ENCODE data around the gene POU2F1.

POU2F1 gene

DNA sequence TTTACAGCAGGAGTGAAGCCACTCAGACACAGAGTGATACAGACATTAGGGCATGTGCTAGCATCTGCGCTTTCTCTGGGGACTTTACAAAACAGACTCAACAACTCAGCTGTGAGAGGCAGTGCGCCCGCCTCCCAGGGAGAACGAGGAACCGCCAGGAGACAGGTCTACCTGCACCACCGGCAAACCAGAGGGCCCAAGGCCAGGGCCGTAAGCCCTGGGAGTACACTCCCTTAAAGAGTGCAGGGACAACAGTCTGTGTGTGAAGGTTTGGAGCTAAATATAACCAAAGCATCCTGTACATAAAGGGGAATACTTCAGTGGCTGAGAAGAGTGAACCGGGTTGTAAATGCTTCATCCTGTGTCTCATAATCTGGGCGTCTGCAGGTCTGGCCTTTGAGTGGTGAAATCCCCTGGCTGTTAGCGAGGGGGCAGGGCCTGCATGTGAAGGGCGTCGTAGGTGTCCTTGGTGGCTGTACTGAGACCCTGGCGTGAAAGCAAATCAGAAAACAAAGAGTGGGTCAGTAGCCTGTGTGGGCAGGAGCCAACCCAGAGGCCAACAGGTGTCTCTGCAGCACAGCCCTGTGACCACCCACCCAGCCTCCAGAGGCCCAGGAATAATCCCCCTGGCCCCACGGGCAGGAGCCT lies 210.7 kb downstream of the POU2F1 start:
- TF ChIP-seq, protein P1, sequence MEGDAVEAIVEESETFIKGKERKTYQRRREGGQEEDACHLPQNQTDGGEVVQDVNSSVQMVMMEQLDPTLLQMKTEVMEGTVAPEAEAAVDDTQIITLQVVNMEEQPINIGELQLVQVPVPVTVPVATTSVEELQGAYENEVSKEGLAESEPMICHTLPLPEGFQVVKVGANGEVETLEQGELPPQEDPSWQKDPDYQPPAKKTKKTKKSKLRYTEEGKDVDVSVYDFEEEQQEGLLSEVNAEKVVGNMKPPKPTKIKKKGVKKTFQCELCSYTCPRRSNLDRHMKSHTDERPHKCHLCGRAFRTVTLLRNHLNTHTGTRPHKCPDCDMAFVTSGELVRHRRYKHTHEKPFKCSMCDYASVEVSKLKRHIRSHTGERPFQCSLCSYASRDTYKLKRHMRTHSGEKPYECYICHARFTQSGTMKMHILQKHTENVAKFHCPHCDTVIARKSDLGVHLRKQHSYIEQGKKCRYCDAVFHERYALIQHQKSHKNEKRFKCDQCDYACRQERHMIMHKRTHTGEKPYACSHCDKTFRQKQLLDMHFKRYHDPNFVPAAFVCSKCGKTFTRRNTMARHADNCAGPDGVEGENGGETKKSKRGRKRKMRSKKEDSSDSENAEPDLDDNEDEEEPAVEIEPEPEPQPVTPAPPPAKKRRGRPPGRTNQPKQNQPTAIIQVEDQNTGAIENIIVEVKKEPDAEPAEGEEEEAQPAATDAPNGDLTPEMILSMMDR (conservative IDR thresholded peaks at IDR 0.05), result no peak
- no peak overlapping the region for H3K27ac ChIP-seq

DNA sequence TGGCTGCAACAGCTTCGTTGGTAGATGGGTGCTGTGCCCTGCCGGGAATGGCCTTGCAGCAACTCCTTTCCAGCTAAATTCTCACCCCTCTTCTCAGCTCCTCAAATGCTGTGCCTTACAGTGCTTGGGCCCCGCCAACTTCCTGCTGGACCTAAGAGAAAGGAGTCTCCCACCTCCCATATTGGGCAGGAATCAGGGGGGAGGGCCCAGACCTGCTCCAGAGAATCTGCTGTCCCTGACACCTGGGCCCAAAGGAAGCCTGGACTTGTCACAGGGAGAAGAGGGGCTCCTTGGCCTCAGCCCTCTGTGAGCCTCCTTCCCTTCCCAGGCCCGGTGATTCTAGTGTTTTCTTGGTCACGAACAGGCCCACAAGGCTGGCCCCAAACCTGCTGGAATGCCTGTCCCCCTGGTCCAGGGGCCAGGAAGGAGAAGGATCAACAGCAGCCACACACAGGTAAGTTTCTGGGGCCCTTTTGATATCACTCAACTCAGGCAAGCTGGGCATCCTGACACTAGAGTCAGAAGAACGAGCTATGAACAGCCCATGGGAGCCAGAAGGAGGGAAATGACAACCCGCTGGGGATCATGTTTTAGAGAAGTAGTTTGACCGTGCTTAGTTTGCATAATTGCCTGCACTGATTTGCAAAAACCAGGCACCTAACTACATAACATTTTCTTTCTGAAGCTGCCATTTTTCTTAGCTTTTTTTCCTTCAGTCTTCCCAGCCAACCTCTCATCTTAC lies 211.4 kb downstream of the POU2F1 start:
- TF ChIP-seq, protein P1 (conservative IDR thresholded peaks at IDR 0.05), result no peak
- H3K27ac ChIP-seq, result no peak overlapping the region

DNA sequence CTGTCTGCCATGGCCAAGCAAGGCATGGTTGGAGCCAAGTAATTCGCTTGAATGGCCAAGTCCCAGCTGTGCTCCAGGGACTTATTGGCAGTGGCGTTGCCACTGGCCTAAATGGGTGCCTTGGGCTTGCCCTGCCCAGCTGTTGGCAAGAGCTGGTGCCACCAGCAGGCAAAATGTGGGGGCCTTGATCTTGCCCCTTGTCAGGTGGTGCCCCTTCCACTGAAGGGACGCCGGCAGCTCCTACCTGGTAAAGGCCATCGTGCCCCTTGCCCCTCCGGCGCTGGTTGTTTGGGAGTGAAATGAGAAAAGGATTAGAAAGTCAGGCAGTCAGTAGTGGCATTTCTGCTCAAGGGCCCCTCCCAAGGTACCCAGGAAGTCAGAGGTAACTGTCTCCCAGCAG lies 212.1 kb downstream of the POU2F1 start:
- TF ChIP-seq, protein P1 (conservative IDR thresholded peaks at IDR 0.05), result no peak
- H3K27ac ChIP-seq, result no peak overlapping the region

DNA sequence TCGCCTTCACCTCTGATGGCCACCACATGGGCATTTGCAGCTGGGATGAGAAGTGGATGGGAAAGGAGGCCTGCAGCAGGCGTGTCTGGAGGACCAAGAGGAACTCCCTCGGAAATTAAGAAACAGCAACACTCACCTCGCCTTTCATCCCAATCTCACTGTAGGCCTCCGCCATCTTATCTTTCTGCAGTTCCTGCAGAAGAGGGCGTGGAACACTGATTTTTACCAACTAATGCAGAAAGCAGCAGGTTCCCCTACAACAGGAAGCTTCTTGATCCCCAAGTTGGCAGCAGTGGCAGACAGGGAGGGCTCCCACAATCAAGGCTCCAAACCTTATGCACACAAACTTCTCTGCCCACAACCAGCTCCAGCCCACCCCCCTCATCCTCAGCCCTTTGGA lies 213.2 kb downstream of the POU2F1 start:
- no peak overlapping the region for H3K27ac ChIP-seq
- TF ChIP-seq, protein P1 (conservative IDR thresholded peaks at IDR 0.05), result no peak

DNA sequence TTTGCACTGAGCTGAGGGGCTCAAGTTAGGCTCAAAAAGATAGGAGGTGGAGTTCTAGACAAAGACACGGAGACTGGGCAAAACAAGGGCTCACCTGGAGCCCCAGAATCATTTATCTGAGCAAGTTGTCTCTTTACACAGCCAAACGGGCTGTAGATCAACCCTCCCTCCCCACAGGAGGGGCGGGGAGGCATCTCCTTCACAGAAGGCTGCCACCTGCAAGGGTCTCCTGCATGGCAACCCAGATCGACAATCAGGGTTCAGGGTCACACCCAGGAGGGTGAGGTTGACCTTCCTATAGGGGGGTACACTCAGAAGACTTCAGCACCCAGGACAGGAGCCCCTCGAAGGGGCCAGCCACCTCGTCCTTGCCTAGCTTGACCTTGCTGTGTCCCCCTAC lies 213.6 kb downstream of the POU2F1 start:
- TF ChIP-seq, protein P1 (conservative IDR thresholded peaks at IDR 0.05), result no peak
- no peak overlapping the region for H3K27ac ChIP-seq

DNA sequence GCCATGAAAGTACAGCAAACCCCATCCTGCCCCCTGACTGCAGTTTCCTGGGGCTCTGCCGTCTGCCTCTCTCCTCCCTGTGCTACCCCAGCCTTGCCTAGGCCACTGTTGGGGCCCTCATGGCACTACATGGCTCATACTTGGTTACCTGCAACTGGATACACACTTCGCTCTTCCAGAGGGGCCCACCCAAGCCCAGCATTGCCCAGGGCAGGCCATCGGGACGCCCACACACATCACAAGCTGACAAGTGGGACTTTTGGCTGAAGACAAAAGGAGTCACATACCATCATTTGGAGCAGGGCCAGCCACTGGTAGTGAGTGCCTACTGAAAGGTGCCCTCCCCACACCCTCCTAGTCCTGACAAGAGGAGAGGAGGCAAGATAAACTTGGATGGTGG lies 214.8 kb downstream of the POU2F1 start:
- no peak overlapping the region for H3K27ac ChIP-seq
- TF ChIP-seq, protein P1 (conservative IDR thresholded peaks at IDR 0.05), result no peak

DNA sequence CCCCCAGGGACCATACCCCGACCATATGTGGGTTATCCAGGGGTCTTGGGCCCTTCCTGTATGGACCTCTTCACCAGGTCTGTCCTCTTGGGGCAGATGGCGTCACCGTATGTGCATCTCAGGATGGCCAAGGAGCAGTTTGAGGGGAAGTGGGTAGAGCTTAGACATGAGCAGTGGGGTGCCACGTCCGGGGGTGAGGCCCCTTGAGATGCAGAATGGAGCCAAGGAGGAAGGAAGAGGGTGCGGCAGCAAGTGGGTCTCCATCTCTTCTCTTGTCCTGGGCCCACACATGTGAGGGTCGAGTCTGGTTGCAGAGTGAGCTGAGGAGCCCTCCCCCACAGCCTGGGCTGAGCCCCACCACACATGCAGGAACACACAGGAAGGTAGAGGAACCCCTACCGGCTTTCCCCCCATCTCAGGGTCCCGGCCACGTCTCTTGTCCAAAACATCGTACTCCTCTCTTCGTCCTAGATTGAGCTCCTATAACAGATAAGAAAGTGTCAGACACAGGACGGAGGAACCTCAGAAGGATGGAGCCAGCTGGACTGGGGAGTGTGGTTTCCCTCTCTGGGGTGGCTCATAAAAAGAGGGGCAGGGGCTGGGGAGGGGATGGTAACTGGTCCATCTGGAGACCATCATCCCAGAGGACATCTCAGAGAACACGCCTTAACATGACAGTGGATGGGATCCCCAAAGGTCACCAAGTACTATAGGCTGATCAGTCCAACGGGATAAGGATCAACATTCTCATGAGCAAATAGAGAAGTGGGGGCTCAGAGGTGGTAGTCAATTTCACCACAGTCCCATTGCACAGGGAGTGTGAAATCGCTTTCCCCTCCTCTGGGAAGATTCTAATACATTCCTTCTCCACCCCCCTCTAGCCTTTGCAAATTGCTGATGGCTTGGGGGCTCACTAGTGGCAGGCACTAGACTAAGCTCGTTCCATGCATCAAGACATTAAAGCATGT lies 217.8 kb downstream of the POU2F1 start:
- TF ChIP-seq, protein P1 (conservative IDR thresholded peaks at IDR 0.05), result no peak
- no peak overlapping the region for H3K27ac ChIP-seq

Data from VCaP (cell line).